GM12801 (cell line): ENCODE data around the gene EIF5AL1.

Experiments used
- CTCF ChIP-seq: IDR thresholded peaks from one replicate; pipeline ENCODE4 v1.5.1; 2011; ENCODE audit warnings: control low read depth; ENCODE audit not compliant: insufficient read length; ENCODE audit errors: extremely low read depth

EIF5AL1 gene

GRCh38 chr10:79494871-79495705 is 17.2 kb upstream of the EIF5AL1 start:
- no peak for TF ChIP-seq CTCF

GRCh38 chr10:79495791-79496190 is 16.5 kb upstream of the EIF5AL1 start:
- TF ChIP-seq CTCF = no peak

- TF ChIP-seq CTCF = no peak
Observed at GRCh38 chr10:79496896-79497295, 15.4 kb upstream of the EIF5AL1 start.

- TF ChIP-seq CTCF = no peak
Observed at GRCh38 chr10:79498291-79498829, 14.0 kb upstream of the EIF5AL1 start.

GRCh38 chr10:79502561-79503309 is 9.6 kb upstream of the EIF5AL1 start:
- no peak for TF ChIP-seq CTCF

- TF ChIP-seq CTCF = no peak
Observed at GRCh38 chr10:79505829-79506228, 6.5 kb upstream of the EIF5AL1 start.

- no peak for TF ChIP-seq CTCF
Observed at GRCh38 chr10:79507440-79508167, 4.7 kb upstream of the EIF5AL1 start.
